Osteoblast (primary cell): ENCODE results near the gene HOXB2. TPM values are rescaled to one million over a fixed set of nuclear protein-coding genes. Genes with fewer than 3 reads are reported as not detected.

Experiments
- DNase-seq: peaks from one replicate; pipeline ENCODE4 v3.0.0; 2011; ENCODE audit warnings: low spot score, mixed read lengths; ENCODE audit not compliant: insufficient read length; ENCODE audit errors: missing footprints
- H2AFZ ChIP-seq: 2 replicates; pipeline ENCODE4 v1.6.0; 2011; ENCODE audit warnings: mild to moderate bottlenecking, low read length
- H3K27ac ChIP-seq: 2 replicates; pipeline ENCODE4 v1.5.1; 2011; ENCODE audit warnings: mild to moderate bottlenecking, low read depth, low read length, moderate library complexity
- H3K27me3 ChIP-seq: 2 replicates; pipeline ENCODE4 v1.6.0; 2012; ENCODE audit warnings: mild to moderate bottlenecking, control low read depth, inconsistent platforms, low read length, moderate library complexity; ENCODE audit not compliant: insufficient read depth
- H3K36me3 ChIP-seq: 2 replicates; pipeline ENCODE4 v1.5.1; 2011; ENCODE audit warnings: mild to moderate bottlenecking, low read length, control low read depth, moderate library complexity; ENCODE audit not compliant: insufficient read depth
- H3K4me1 ChIP-seq: 2 replicates; pipeline ENCODE4 v1.5.1; 2011; ENCODE audit warnings: mild to moderate bottlenecking, low read length, control low read depth, moderate library complexity; ENCODE audit not compliant: insufficient read depth
- H3K4me2 ChIP-seq: 2 replicates; pipeline ENCODE4 v1.6.0; 2011; ENCODE audit warnings: mild to moderate bottlenecking, low read length; ENCODE audit not compliant: insufficient read depth
- H3K4me3 ChIP-seq: fragments of 200-600 bp; sonication (generic); 3 replicates; pipeline ENCODE4 v1.5.1; 2012; ENCODE audit warnings: mild to moderate bottlenecking, low read length, inconsistent platforms; ENCODE audit not compliant: insufficient read depth
- H3K79me2 ChIP-seq: 2 replicates; pipeline ENCODE4 v1.6.0; 2012; ENCODE audit warnings: mild to moderate bottlenecking, low read length, control low read depth, inconsistent platforms; ENCODE audit not compliant: insufficient read depth
- H3K9me3 ChIP-seq: 2 replicates; pipeline ENCODE4 v1.5.1; 2011; ENCODE audit warnings: low read depth, low read length, control low read depth
- H4K20me1 ChIP-seq: 2 replicates; pipeline ENCODE4 v1.6.0; 2012; ENCODE audit warnings: mild to moderate bottlenecking, low read length, control low read depth; ENCODE audit not compliant: insufficient read depth
- total RNA-seq: library from RNA; depleted of rRNA; stranded (reverse); fragments of >200 nt; gene quantifications from 2 replicates; pipeline ENCODE4 v1.2.3, GENCODE V29; 2012
- TF ChIP-seq, protein P1 (sequence below): IDR thresholded peaks from 2 replicates; pipeline ENCODE4 v1.5.1; 2011; ENCODE audit warnings: mild to moderate bottlenecking, low read depth, low read length, moderate library complexity; ENCODE audit errors: extremely low read depth

HOXB2 gene
- total RNA-seq, 1 donor = 3.3 TPM

DNA sequence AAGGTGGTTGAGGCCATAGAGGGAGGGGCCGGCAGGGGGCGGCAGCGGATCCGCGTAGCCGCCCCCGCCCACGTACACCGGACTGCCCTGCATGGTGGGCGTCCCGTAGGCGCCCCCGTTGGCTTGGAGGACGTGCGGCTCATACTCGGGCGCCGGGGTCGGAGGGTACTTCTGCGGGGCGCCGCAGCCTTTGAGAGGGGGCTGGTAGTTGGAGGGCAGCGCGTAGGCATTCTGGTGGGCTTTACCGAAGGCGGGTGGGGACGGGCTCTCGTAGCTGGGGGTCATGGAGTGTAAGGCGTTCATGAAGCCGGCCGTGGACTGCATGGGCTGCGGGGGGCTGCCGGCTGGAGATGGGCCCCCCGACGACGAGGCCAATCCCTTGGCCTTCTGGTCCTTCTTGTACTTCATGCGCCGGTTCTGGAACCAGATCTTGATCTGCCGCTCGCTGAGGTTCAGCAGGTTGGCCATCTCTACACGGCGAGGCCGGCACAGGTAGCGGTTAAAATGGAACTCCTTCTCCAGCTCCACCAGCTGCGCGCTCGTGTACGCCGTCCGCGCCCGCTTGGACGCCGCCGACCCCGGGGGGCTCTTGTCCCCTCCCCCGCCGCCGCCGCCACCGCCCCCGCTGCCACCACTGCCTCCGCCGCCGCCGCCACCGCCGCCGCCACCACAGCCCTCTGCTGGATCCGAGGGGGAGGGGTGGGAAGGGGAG, 5.7 kb upstream of the HOXB2 start:
- H4K20me1 ChIP-seq = no peaks in the 10 kb centered on the region
- peaks cover 80% of the 10 kb centered on the region for H3K27me3 ChIP-seq
- no peaks in the 10 kb centered on the region for H3K9me3 ChIP-seq
- no peak for DNase-seq
- H3K79me2 ChIP-seq = no peaks in the 10 kb centered on the region
- no peak overlapping the region for H3K4me3 ChIP-seq
- H3K4me2 ChIP-seq = no peak overlapping the region
- TF ChIP-seq, protein P1, sequence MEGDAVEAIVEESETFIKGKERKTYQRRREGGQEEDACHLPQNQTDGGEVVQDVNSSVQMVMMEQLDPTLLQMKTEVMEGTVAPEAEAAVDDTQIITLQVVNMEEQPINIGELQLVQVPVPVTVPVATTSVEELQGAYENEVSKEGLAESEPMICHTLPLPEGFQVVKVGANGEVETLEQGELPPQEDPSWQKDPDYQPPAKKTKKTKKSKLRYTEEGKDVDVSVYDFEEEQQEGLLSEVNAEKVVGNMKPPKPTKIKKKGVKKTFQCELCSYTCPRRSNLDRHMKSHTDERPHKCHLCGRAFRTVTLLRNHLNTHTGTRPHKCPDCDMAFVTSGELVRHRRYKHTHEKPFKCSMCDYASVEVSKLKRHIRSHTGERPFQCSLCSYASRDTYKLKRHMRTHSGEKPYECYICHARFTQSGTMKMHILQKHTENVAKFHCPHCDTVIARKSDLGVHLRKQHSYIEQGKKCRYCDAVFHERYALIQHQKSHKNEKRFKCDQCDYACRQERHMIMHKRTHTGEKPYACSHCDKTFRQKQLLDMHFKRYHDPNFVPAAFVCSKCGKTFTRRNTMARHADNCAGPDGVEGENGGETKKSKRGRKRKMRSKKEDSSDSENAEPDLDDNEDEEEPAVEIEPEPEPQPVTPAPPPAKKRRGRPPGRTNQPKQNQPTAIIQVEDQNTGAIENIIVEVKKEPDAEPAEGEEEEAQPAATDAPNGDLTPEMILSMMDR = no peak
- H3K4me1 ChIP-seq = no peaks in the 10 kb centered on the region
- no peak overlapping the region for H2AFZ ChIP-seq
- no peak overlapping the region for H3K27ac ChIP-seq
- no peaks in the 10 kb centered on the region for H3K36me3 ChIP-seq

DNA sequence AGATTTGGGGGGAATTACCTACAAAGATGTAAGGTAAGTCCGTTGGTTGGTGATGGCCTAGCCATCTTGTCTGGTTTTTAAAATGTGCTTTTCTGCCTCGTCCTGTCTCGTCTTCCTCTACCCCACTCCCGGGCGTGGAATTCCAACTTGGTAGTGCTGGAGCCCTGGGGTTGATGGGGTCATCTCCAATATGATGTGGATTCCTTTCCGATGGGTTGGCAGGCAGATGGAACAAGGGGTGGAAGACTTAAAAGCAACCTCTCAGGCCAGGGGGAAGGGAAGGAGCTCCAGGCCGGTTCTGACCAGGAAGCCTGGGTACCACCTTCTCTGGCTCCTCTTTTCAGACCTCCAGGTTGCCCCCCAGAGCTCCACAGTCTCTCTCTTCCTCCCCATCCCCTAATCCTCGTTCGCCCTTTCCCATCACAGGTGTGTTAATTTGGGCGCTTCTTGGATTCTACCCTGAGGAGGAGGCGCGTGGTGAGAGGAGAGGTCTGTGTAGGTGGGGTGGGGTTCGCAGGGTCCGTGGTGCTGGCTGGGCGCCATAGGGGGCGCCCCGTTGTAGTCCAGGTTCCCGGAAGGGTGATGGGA, 5.1 kb upstream of the HOXB2 start:
- no peaks in the 10 kb centered on the region for H3K9me3 ChIP-seq
- H3K79me2 ChIP-seq = no peaks in the 10 kb centered on the region
- TF ChIP-seq, protein P1 = no peak
- H3K36me3 ChIP-seq = no peaks in the 10 kb centered on the region
- no peak for DNase-seq
- H3K4me2 ChIP-seq = no peak overlapping the region
- no peak overlapping the region for H2AFZ ChIP-seq
- no peak overlapping the region for H3K4me3 ChIP-seq
- peaks cover 86% of the 10 kb centered on the region for H3K27me3 ChIP-seq
- H4K20me1 ChIP-seq = no peaks in the 10 kb centered on the region
- H3K27ac ChIP-seq = no peak overlapping the region
- H3K4me1 ChIP-seq = no peaks in the 10 kb centered on the region

DNA sequence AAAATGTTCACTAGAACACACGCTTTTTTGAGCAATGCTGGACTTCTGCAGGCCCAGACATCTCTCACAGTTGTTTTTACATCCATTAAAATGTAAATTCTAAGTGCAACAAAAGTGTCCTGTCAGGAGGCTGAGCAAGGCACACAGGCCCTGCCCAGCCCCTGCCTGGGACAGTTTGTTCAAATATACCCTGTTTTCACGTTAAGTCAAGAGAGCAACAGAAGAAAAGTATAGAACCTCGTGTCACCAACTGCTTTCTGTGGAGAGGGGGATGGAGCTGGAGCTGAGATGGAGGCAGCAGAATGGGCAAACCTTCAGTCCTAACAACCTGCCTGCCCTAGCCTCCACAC, 4.3 kb upstream of the HOXB2 start:
- H2AFZ ChIP-seq = no peak overlapping the region
- DNase-seq = no peak
- TF ChIP-seq, protein P1 = no peak

DNA sequence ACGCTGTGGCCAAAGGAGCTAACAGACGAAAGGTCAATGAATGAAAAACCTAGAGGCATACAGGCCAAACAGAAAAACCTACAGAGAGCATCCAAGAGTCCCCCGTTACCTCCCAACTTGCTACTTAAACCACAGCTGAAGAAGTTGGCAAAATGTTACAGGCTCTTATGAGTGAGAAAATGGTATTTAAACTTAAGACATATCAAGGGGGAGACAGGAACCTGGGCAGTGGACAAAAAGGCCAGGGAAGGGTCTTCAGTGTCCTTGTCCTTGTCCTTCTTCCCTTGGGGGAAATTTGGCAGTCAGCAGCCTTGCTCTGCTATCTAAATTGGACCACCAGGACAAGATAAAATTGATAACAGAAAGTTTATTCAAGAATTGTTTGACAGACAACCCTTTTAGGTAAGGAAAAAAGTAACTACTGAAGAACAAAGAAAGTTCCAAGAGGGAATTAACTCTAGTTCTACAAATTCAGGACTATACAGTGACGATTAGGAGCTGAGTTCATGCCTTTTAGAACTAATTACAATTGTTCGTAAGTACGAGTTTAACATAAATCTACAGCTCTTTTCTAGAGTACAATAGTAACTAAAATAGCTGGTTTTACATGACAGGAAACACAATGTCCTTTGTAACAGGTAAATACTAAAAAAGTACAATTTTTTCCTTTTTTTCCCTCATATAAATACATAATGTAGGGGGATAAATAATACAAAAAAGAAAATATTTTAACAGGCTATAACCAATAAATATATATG, 3.8 kb upstream of the HOXB2 start:
- peaks cover 81% of the 10 kb centered on the region for H3K27me3 ChIP-seq
- TF ChIP-seq, protein P1 = no peak
- H4K20me1 ChIP-seq = no peaks in the 10 kb centered on the region
- DNase-seq = no peak
- H3K4me2 ChIP-seq = no peak overlapping the region
- H3K4me3 ChIP-seq = no peak overlapping the region
- no peak overlapping the region for H3K27ac ChIP-seq
- H3K9me3 ChIP-seq = no peaks in the 10 kb centered on the region
- no peaks in the 10 kb centered on the region for H3K79me2 ChIP-seq
- H3K36me3 ChIP-seq = no peaks in the 10 kb centered on the region
- no peak overlapping the region for H2AFZ ChIP-seq
- no peaks in the 10 kb centered on the region for H3K4me1 ChIP-seq

More for the DNA sequence above, 4.3 kb upstream of the HOXB2 start:
- no peaks in the 10 kb centered on the region for H4K20me1 ChIP-seq
- no peak overlapping the region for H3K4me2 ChIP-seq
- H3K4me1 ChIP-seq = no peaks in the 10 kb centered on the region
- H3K27me3 ChIP-seq = peaks cover 82% of the 10 kb centered on the region
- H3K9me3 ChIP-seq = no peaks in the 10 kb centered on the region
- no peak overlapping the region for H3K4me3 ChIP-seq
- no peaks in the 10 kb centered on the region for H3K36me3 ChIP-seq
- H3K79me2 ChIP-seq = no peaks in the 10 kb centered on the region
- no peak overlapping the region for H3K27ac ChIP-seq
